HG03571 (cell line): ENCODE measurements around the gene CIART.
"Not testable (repeated sequence)": the region's sequence is repeated elsewhere in the genome, so short reads cannot be mapped to it uniquely, and the experiment has no call there.

Experiments used
- ATAC-seq: cut with Tn5 transposase; IDR thresholded peaks from one replicate; pipeline ENCODE4 v1.9.1; 2021; ENCODE audit not compliant: unreplicated experiment

The CIART gene

DNA sequence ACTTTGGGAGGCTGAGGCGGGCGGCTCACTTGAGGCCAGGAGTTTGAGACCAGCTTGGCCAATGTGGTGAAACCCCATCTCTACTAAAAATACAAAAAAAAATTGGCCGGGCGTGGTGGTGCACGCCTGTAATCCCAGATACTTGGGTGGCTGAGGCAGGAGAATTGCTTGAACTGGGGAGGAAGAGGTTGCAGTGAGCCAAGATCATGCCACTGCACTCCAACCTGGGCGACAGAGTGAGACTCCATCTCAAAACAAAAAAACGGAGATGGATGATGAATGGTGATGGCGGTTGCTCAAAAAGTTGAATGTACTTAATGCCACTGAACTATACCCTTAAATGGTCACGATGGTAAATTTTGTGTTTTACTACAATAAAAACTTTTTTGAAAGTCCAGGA is 26.2 kb downstream of the CIART start:
- ATAC-seq: not testable (repeated sequence)

DNA sequence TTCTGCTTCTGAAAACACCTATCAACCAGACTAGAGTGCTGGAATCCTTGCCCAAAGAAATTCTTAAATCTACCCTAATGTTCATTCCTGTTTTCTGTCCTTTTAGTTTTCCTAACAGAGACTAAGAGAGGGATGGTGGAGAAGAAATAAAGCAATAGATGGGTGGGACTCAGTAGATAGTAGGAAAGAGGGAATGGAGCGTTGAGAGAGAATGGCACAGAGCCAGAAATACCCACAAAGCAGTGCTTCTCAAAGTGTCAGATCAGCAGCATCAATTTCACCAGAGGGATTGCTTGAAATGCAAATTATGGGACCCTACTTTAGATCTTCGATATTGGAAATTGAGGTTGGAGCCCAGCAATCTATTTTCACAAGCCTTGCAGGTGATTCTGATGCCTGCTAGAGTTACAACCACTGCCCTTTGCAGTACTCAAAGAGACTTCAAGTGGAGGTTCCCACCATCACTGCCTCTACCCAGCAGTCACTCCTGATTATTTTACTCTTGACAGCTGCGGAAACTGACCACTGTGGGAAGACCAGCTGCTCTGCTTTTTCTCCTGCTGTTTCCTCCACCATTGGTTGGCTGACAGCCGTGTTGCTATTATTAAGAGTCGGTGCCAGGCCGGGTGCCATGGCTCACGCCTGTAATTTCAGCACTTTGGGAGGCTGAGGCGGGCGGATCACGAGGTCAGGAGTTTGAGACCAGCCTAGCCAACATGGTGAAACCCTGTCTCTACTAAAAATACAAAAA is 27.6 kb downstream of the CIART start:
- ATAC-seq: no peak

DNA sequence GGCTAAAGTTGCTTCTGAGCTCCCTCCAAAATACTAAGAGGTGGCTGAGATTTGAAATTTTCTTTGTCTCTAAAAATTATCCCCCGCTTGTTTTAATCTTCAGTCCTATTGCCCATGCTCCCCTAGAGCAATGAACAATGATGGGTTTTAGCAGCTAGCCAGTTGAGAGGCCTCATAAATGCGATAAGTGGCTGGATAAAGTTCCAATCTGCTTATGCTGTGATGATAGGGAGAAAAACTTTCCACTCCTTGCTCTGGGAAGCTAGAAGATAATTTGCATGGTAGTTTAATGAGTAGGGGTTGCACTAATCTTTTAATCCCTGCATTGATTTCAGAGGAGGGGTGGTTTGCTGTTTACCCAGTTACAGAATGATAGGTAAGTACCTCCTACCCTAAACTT is 29.4 kb downstream of the CIART start:
- ATAC-seq: no peak

DNA sequence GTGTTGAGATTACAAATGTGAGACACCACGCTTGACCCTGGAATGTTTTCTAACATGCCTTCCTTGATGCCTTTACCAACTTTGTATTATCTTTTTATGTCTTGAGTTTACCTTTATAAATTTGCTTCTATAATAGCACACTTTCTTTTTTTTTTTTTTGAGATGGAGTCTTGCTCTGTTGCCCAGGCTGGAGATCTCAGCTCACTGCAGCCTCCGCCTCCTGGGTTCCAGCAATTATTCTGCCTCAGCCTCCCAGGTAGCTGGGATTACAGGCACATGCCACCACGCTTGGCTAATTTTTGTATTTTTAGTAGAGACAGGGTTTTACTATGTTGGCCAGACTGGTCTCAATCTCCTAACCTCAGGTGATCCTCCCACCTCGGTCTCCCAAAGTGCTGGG is 32.3 kb downstream of the CIART start:
- not testable (repeated sequence) for ATAC-seq

DNA sequence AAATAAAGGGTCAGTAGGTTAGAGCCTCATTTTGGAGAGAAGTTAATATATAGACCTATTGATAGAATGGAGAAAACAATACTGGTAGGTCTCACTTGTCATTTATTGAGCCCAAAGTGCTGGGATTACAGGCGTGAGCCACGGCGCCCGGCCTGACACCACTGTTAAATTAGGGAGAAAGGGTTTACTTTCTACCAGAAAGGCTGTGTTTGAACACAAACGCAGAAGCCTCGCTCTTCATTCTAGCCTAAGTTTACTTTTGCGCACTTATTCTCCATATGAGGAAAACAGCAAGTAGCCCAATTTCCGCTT is 38.3 kb downstream of the CIART start:
- ATAC-seq: no peak

GRCh38 chr1:150321826-150322166 is 39.4 kb downstream of the CIART start:
- no peak for ATAC-seq

- ATAC-seq: no peak
These were observed 40.0 kb downstream of the CIART start for GRCh38 chr1:150322310-150322709.

GRCh38 chr1:150332651-150333290 is 50.4 kb downstream of the CIART start:
- ATAC-seq: no peak
